ENCODE results near the gene ZNF76.

Gene ZNF76

DNA sequence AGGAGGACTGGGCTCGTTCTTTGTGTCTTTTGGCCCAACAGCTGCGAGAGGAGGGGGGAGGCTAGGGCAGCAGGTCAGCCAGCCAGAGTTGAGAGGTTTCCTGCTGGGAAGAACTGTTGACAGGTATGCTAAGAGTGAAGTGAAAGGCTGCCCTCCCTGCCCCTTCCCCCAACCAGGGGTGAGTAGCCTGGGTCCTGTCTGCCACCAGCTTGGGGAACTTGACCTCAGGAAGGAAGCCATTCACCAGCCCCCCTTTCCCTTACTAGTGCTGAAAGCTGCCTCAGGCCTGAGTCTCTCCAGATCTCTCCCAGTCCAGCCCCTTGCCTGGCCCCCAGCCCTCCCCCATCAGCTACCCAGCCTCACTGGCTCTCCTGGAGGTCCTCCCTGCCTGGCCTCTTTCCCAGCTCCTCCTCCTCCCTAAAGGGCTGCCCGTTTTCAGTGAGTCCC lies 20.7 kb upstream of the ZNF76 start:
- peak; percentile 88 for DNase-seq

- DNase-seq, result no peak
These were observed 20.0 kb upstream of the ZNF76 start for GRCh38 chr6:35239581-35239980.

DNA sequence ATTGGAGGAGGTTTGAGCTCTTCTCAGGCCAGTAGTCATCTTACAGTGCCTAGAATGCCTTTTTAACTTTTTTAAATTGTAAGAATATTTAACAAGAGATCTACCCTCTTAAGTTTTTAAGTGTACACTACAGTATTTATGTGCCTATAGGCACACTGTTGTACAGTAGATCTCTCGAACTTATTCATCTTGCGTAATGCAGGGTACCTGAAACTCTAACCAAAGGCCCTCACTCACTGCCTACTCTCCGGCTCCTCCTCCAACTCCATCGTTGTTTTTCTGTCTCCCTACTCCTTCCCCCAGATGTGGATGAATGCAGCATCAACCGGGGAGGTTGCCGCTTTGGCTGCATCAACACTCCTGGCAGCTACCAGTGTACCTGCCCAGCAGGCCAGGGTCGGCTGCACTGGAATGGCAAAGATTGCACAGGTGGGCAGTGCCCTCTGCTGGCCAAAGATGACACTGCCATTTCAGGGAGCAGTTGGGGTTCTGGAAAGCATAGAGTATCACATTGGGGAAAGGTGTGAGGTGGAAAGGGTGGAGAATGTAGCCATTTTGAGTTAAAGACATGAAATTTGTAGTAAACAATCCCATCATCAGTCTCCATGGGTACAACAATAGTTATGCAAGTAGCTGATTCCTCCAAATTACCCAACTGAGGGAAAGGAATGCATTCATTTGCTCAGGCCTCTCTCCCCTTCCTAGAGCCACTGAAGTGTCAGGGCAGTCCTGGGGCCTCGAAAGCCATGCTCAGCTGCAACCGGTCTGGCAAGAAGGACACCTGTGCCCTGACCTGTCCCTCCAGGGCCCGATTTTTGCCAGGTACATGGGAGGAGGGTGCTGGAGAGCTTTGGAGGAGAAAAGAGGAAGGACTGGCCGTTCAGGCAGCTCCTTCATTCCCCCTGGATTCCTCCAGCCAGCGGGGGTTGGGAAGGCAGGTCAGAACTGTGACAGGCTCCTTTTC lies 18.4 kb upstream of the ZNF76 start:
- DNase-seq, result peak; percentile 92

DNA sequence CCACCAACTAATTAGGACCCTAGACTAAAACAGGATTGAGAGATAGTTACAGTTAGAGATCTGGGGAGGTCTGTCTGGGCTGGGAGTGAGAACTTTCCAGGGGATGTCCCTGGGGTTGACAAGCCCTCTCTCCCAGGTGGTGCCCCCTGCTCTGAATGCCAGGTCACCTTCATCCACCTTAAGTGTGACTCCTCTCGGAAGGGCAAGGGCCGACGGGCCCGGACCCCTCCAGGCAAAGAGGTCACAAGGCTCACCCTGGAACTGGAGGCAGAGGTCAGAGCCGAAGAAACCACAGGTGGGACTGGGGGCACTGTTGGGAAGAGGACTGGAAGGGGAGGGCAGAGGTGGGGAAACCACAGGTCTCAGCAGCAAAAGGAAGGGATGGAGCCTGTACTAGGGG lies 17.0 kb upstream of the ZNF76 start:
- DNase-seq, result no peak

DNA sequence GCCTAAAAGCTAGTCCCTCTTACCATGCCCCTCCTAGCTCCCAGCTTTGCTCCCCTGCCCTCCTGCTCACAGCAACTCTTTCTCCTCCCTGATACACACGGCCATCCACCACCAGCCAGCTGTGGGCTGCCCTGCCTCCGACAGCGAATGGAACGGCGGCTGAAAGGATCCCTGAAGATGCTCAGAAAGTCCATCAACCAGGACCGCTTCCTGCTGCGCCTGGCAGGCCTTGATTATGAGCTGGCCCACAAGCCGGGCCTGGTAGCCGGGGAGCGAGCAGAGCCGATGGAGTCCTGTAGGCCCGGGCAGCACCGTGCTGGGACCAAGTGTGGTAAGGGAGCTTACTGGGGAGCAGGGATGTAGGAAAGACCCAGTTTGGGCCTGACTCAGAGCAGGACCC lies 16.6 kb upstream of the ZNF76 start:
- DNase-seq, result no peak

- no peak for DNase-seq
These were observed 16.1 kb upstream of the ZNF76 start for GRCh38 chr6:35243386-35243958.

- DNase-seq, result no peak
These were observed 15.0 kb upstream of the ZNF76 start for GRCh38 chr6:35244551-35244950.

DNA sequence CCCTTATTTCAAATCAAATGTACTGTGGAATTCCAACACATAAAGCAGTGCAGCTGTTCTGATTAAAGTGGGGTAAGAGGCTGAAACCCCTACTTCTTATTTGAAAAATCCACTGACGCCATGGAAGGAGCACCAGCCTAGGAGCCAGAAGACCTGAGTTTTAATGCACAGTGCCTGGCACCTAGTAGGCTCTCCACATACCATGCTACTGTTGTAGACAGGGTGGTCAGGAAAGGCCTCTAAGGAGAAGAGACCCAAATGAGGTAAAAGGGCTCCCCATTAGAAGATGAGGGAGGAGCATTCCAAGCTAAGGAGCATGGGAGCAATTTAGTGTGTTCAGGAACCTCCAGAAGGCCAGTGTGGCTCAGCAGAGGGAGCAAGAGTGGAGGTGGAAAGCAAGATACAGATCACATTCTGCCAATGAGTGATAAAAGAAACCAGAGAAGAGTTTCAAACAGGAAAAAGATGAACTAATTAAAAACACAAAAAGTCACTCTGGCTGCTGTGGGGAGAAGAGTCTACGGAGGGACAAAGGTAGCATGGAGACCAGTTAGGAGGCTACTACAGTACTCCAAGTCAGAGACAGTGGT lies 11.8 kb upstream of the ZNF76 start:
- DNase-seq, result no peak

DNA sequence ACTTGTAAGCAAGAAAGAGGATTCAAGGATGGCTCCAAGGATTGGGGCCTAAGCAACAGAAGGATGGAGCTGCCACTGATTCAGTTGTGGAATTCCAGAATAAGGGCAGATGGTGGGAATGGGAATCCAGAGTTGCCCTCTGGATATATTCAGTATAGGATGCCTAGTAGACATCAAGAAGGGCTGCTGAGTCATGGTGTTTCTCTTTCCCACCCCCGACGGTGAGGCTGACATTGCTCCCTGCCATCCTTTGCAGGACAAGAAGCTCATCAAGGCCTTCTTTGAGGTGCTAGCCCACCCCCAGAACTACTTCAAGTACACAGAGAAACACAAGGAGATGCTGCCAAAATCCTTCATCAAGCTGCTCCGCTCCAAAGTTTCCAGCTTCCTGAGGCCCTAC lies 11.2 kb upstream of the ZNF76 start:
- no peak for DNase-seq

- DNase-seq, result no peak
These were observed 10.6 kb upstream of the ZNF76 start for GRCh38 chr6:35248965-35249364.

DNA sequence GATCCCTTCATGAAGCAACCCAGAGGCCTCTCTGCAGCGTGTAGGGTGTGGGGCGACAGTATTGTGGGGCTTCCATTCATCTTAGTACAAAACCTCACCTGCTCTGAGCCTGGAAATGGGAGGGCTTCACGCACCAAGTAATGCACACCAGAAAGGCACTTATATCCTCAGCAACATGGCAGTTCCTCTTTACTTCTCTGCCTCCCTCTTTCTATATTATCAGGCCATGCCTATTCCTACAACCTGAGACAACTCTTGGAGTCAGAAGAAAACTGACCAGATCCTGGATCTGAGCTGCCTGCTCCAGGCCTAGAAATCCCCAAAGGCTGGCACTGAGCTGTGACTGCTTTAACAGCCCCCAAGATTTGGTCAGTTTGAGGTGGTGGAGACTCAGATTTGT lies 7.6 kb upstream of the ZNF76 start:
- no peak for DNase-seq

DNA sequence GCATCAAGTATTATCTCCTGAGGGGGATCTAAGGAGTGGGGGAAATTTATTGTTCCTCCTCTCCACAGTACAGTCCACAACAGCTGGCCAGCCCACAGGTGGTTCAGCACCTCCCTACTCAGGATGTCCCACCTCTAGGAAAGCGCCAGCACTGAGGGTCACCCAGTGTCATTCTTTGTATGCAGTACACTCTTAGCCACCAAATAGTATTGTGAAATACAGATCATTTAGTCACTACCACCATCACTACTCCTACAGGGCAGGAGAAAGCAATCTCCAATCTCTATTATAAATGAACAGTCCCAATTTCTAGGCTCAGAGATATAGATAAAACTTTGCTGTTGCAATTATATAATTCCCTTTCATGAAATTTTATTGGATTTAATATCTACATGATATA lies 6.3 kb upstream of the ZNF76 start:
- no peak for DNase-seq

DNA sequence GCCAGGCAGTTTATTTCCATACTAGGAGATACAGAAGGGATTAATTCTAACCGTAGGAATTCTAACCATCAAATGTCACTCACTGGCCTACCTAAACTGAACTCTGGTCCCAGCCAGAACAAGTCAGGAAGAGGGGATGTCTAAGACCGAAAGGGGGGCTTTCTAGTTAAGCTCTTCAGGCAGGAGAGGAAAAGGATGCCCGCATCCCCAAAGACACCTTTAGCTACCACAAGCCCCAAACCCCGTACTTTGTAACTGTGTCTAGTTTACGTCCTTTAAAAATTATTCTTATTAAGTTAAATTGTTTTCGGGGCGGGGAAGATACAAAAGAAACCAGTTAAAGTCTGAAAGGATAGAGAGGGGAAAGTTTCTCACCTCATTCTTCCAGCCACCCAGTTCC lies 1.2 kb upstream of the ZNF76 start:
- no peak for DNase-seq

- DNase-seq, result no peak
These were observed 709 bp upstream of the ZNF76 start for GRCh38 chr6:35258858-35259193.

GRCh38 chr6:35259948-35260590 lies 534 bp downstream of the ZNF76 start:
- DNase-seq, result peak; percentile 92

- DNase-seq, result no peak
These were observed 1.3 kb downstream of the ZNF76 start for GRCh38 chr6:35260591-35261570.

- no peak for DNase-seq
These were observed 3.1 kb downstream of the ZNF76 start for GRCh38 chr6:35262596-35262995.

GRCh38 chr6:35264550-35265274 lies 5.2 kb downstream of the ZNF76 start:
- no peak for DNase-seq

DNA sequence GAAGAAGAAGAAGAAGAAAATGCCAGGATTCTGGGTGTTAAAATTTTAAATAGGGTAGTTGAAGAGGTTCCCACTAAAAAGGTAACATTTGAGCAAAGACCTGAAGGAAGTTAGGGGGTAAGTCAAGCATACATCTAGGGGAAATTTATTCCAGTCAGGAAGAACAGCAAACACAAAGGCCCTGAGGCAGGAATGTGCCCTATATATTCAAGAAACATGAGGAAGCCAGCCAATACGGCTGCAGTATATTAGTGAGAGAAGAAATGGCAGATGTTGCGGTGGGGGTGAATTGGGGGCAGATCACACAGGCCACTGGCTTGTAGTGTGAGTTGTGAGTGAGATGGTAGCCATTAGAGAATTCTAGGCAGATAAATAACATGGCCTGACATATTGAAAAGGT lies 6.0 kb downstream of the ZNF76 start:
- no peak for DNase-seq

GRCh38 chr6:35267446-35267845 lies 7.9 kb downstream of the ZNF76 start:
- DNase-seq, result no peak

GRCh38 chr6:35267897-35268296 lies 8.4 kb downstream of the ZNF76 start:
- DNase-seq, result no peak

- no peak for DNase-seq
These were observed 12.5 kb downstream of the ZNF76 start for GRCh38 chr6:35272005-35272404.

Data from islet precursor cell (in vitro differentiated cells).